Endothelial cell of umbilical vein (primary cell): ENCODE measurements around the gene SLC66A2. TPM values are rescaled to one million over a fixed set of nuclear protein-coding genes. Genes with fewer than 3 reads are reported as not detected.

Experiments
- BruUV-seq: library from RNA; stranded (reverse); fragments of 400-500 nt; replicated peaks from 2 replicates; lab custom pipeline; 2021; lab: Mats Ljungman, UMichigan
- CTCF ChIA-PET: fragments of 300-600, 350-600 bp; sonication (Branson Sonifier 250); formaldehyde crosslinking; loops from one replicate; lab custom pipeline; 2021; ENCODE audit warnings: antibody characterized with exemption, inconsistent platforms; lab: Charles Lee
- POLR2A ChIA-PET: fragments of 300-600, 350-600 bp; sonication (Branson Sonifier 250); formaldehyde crosslinking; loops from one replicate; lab custom pipeline; 2021; ENCODE audit warnings: antibody characterized with exemption, inconsistent platforms; lab: Charles Lee
- DNase-seq: peaks from one replicate; pipeline ENCODE4 v3.0.0-alpha.2; 2011; ENCODE audit warnings: low read depth, low spot score
- FAIRE-seq: peaks from 2 replicates; lab custom pipeline; 2011; peaks lifted over from hg19 to GRCh38; lab: Jason Lieb, UNC
- H2AFZ ChIP-seq: 2 replicates; pipeline ENCODE4 v1.6.0; 2012; ENCODE audit warnings: low read depth, low read length, control low read depth, inconsistent platforms
- H3K27ac ChIP-seq: 2 replicates; pipeline ENCODE4 v1.5.1; 2011; ENCODE audit warnings: low read depth, mild to moderate bottlenecking, control low read depth, low read length, moderate library complexity; ENCODE audit not compliant: insufficient read depth
- H3K27me3 ChIP-seq, 2 experiments: 2 replicates each; pipeline versions ENCODE4 v1.6.0 to v1.6.1; 2011; ENCODE audit warnings: low read length in 2 of 2, mixed read lengths in 1 of 2; ENCODE audit not compliant: control insufficient read depth in 2 of 2, insufficient read depth in 2 of 2
- H3K36me3 ChIP-seq, 2 experiments: 2 replicates in 1 of 2; 3 replicates in 1 of 2; pipeline ENCODE4 v1.5.1; 2011; ENCODE audit warnings: low read length in 2 of 2, mild to moderate bottlenecking in 1 of 2, moderate library complexity in 1 of 2; ENCODE audit not compliant: control insufficient read depth in 2 of 2, insufficient read depth in 2 of 2; ENCODE audit errors: extremely low read depth in 1 of 2
- H3K4me1 ChIP-seq: 3 replicates; pipeline ENCODE4 v1.5.1; 2011; ENCODE audit warnings: mild to moderate bottlenecking, low read length; ENCODE audit not compliant: control insufficient read depth, insufficient read depth; ENCODE audit errors: extremely low read depth
- H3K4me2 ChIP-seq: 2 replicates; pipeline ENCODE4 v1.6.1; 2011; ENCODE audit warnings: low read length, control low read depth, mixed read lengths; ENCODE audit not compliant: insufficient read depth
- H3K4me3 ChIP-seq, 3 experiments: fragments of 200-600 bp in 1 of 3; sonication (generic), shearing (Covaris generic) in 1 of 3; replicated peaks in 1 of 3; 2 replicates each; pipeline ENCODE4 v1.5.1; 2011 to 2016; ENCODE audit warnings: control low read depth in 3 of 3, low read length in 3 of 3, mild to moderate bottlenecking in 2 of 3, inconsistent platforms in 1 of 3, low read depth in 1 of 3, moderate library complexity in 1 of 3; ENCODE audit not compliant: insufficient read depth in 1 of 3
- H3K79me2 ChIP-seq: 2 replicates; pipeline ENCODE4 v1.6.0; 2012; ENCODE audit warnings: low read length, inconsistent platforms; ENCODE audit not compliant: control insufficient read depth, insufficient read depth
- H3K9ac ChIP-seq: replicated peaks from 2 replicates; pipeline ENCODE3; 2011; ENCODE audit warnings: low read length, control low read depth; ENCODE audit not compliant: insufficient read depth; ENCODE audit errors: extremely low read depth
- H3K9me1 ChIP-seq: replicated peaks from 3 replicates; pipeline ENCODE4 v1.6.0; 2011; ENCODE audit warnings: mild to moderate bottlenecking, low read length; ENCODE audit not compliant: control insufficient read depth, insufficient read depth; ENCODE audit errors: extremely low read depth
- H3K9me3 ChIP-seq: replicated peaks from 2 replicates; pipeline ENCODE4 v1.5.1; 2012; ENCODE audit warnings: low read length, inconsistent platforms; ENCODE audit not compliant: control insufficient read depth, insufficient read depth
- H4K20me1 ChIP-seq: replicated peaks from 2 replicates; pipeline ENCODE3; 2011; ENCODE audit warnings: mild to moderate bottlenecking, low read length; ENCODE audit not compliant: control insufficient read depth, insufficient read depth; ENCODE audit errors: extremely low read depth
- CTCF ChIP-seq, 2 donors: IDR thresholded peaks; 1 replicate in 1 of 2; 2 replicates in 1 of 2; pipeline ENCODE4 v1.5.1; 2011; ENCODE audit warnings: low read length in 2 of 2, mild to moderate bottlenecking in 2 of 2, moderate library complexity in 2 of 2, control low read depth in 1 of 2, inconsistent platforms in 1 of 2, low read depth in 1 of 2; ENCODE audit not compliant: insufficient read depth in 1 of 2; ENCODE audit errors: extremely low read depth in 1 of 2
- EZH2 ChIP-seq: IDR thresholded peaks from 2 replicates; pipeline ENCODE4 v1.6.1; 2012; ENCODE audit warnings: borderline replicate concordance, low read depth, mild to moderate bottlenecking, moderate library complexity, low read length, inconsistent platforms; ENCODE audit not compliant: severe bottlenecking
- FOS ChIP-seq: IDR thresholded peaks from 2 replicates; pipeline ENCODE4 v1.6.1; 2011; ENCODE audit warnings: mild to moderate bottlenecking, low read length, moderate library complexity, borderline replicate concordance; ENCODE audit not compliant: insufficient read depth
- GATA2 ChIP-seq: IDR thresholded peaks from 2 replicates; pipeline ENCODE4 v1.7.0; 2011; ENCODE audit warnings: low read depth, mild to moderate bottlenecking, moderate library complexity, mixed read lengths, low read length; ENCODE audit not compliant: insufficient read length, insufficient read depth
- JUN ChIP-seq: IDR thresholded peaks from 2 replicates; pipeline ENCODE4 v1.6.1; 2011; ENCODE audit warnings: borderline replicate concordance, low read depth; ENCODE audit not compliant: insufficient read length, insufficient read depth
- MYC ChIP-seq: IDR thresholded peaks from one replicate; pipeline ENCODE4 v1.6.1; 2011; ENCODE audit warnings: mild to moderate bottlenecking, low read depth, low read length
- POLR2A ChIP-seq: IDR thresholded peaks from 2 replicates; pipeline ENCODE4 v1.6.1; 2012; ENCODE audit warnings: low read depth, mild to moderate bottlenecking, control low read depth, low read length
- POLR2AphosphoS5 ChIP-seq: IDR thresholded peaks from 2 replicates; pipeline ENCODE4 v1.6.1; 2012; ENCODE audit warnings: low read depth, mild to moderate bottlenecking, control low read depth, low read length, moderate library complexity; ENCODE audit not compliant: insufficient read depth
- dilution Hi-C: fragments of 300-500 bp; cut with MboI; formaldehyde crosslinking; loops from one replicate; pipeline ENCODE4 v1.15.0; 2019; ENCODE audit warnings: low sequenced_read_pairs; ENCODE audit not compliant: extremely low pct_ligation_motif_present
- intact Hi-C: fragments of 100-400 bp; cut with micrococcal nuclease; formaldehyde crosslinking; loops from one replicate; pipeline ENCODE4 v1.10.0; 2022
- polyA plus RNA-seq, 4 experiments: library from polyadenylated mRNA; depleted of rRNA in 3 of 4; stranded (reverse) in 3 of 4; unstranded in 1 of 4; fragments of >200 nt; gene quantifications; 2 replicates each; pipeline versions ENCODE4 v1.2.1 to v1.2.3, GENCODE V29; 2011 to 2012; ENCODE audit warnings: missing spikeins in 1 of 4
- total RNA-seq: library from RNA; stranded (reverse); gene quantifications from 2 replicates; pipeline ENCODE4 v1.2.3, GENCODE V29; 2021
- TF ChIP-seq, protein P1 (sequence below): IDR thresholded peaks from 2 replicates; pipeline ENCODE4 v1.6.1; 2011; ENCODE audit not compliant: insufficient read depth, insufficient read length

The SLC66A2 gene
- total and polyA plus RNA-seq, 2 donors (not counting 3 experiments of a cell fraction or from before 2014, with no cell fraction given): 32.5 to 37.1 TPM

DNA sequence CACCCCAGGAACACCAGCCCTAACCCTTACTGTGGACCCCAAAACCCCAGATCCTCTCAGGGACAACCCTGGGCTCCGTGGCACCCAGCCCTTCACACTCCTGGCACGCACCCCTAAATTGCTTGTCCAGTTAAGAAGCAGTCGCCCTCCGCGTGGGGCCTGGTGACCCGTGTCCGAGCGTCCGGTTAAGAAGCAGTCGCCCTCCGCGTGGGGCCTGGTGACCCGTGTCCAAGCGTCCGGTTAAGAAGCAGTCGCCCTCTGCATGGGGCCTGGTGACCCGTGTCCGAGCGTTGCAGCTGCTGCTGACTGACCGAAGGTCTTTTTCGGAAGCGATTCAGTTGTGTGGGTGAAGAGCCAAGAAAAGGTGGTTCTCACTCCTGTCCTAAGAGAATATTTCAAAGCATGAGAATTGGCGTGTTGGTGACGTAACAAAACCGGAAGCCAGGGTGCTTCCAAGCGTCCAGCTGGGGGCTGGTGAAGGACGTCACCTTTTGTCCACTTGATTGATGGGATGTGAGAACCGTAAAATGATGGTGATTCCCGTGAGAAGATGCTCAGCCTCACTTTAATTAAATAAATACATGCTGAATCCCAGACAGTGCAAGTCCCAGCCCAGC is 83.2 kb downstream of the SLC66A2 start:
- H4K20me1 ChIP-seq: no peaks in the 10 kb centered on the region
- dilution Hi-C loops: no loop called here
- BruUV-seq: no TSS peak
- no peak overlapping the region for H3K4me2 ChIP-seq
- no peaks in the 10 kb centered on the region for H3K9me3 ChIP-seq
- H3K9me1 ChIP-seq: no peaks in the 10 kb centered on the region
- no peak for TF ChIP-seq FOS
- TF ChIP-seq GATA2: no peak
- TF ChIP-seq CTCF (IDR thresholded peaks at IDR 0.05; ENCODE audit: extremely low read depth in 1 of 2, insufficient read depth in 1 of 2, low read depth in 1 of 2, low read length in 2 of 2): no peak
- no peak for TF ChIP-seq POLR2A
- TF ChIP-seq JUN: no peak
- TF ChIP-seq, protein P1, sequence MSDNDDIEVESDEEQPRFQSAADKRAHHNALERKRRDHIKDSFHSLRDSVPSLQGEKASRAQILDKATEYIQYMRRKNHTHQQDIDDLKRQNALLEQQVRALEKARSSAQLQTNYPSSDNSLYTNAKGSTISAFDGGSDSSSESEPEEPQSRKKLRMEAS: no peak
- no peak for TF ChIP-seq EZH2
- TF ChIP-seq POLR2AphosphoS5: no peak
- no peak for TF ChIP-seq MYC
- DNase-seq (no peak), FAIRE-seq (no peak)
- no peak overlapping the region for H3K9ac ChIP-seq
- no peaks in the 10 kb centered on the region for H3K4me1 ChIP-seq
- H3K36me3 ChIP-seq: no peaks in the 10 kb centered on the region
- no peak overlapping the region for H3K27ac ChIP-seq
- no peaks in the 10 kb centered on the region for H3K27me3 ChIP-seq
- ChIA-PET POLR2A (no interaction called here), CTCF (no interaction called here)
- H2AFZ ChIP-seq: no peak overlapping the region
- no peaks in the 10 kb centered on the region for H3K79me2 ChIP-seq
- no peak overlapping the region for H3K4me3 ChIP-seq
- intact Hi-C loops: no loop called here
